Activated CD8-positive, alpha-beta T cell treated with anti-CD3 and anti-CD28 coated beads, Interleukin-2, amount 10 ng/mL, durations not matched to agents 7 days and 5 days (primary cell): ENCODE data around the gene UGGT2. TPM values are rescaled to one million over a fixed set of nuclear protein-coding genes. Genes with fewer than 3 reads are reported as not detected.
"Not testable (repeated sequence)": the region's sequence is repeated elsewhere in the genome, so short reads cannot be mapped to it uniquely, and the experiment has no call there.

ENCODE experiments used
- ATAC-seq: fragments of 150-1000 bp; cut with Tn5 transposase; one replicate; pipeline ENCODE4 v1.10.0; 2021; ENCODE audit warnings: moderate library complexity
- CTCF ChIA-PET: fragments of 350-600 bp; sonication (Branson Sonifier 250); formaldehyde crosslinking; loops from one replicate; lab custom pipeline; 2021; ENCODE audit warnings: antibody characterized with exemption; lab: Charles Lee
- POLR2A ChIA-PET: fragments of 350-600 bp; sonication (Branson Sonifier 250); formaldehyde crosslinking; loops from one replicate; lab custom pipeline; 2021; ENCODE audit warnings: antibody characterized with exemption; lab: Charles Lee
- DNase-seq: peaks from one replicate; pipeline ENCODE4 v3.0.0-alpha.2; 2020
- H3K27ac Mint-ChIP-seq: one replicate; pipeline ENCODE4 v1.8.0; 2021; ENCODE audit warnings: mild to moderate bottlenecking, mixed read lengths
- H3K27me3 Mint-ChIP-seq: one replicate; pipeline ENCODE4 v1.8.0; 2021; ENCODE audit warnings: low read depth, mixed read lengths
- H3K36me3 Mint-ChIP-seq: one replicate; pipeline ENCODE4 v1.8.0; 2021; ENCODE audit warnings: low read depth, mixed read lengths
- H3K4me1 Mint-ChIP-seq: one replicate; pipeline ENCODE4 v1.8.0; 2021; ENCODE audit warnings: low read depth, mixed read lengths
- H3K4me3 Mint-ChIP-seq: one replicate; pipeline ENCODE4 v1.8.0; 2021; ENCODE audit warnings: mild to moderate bottlenecking, mixed read lengths
- H3K9me3 Mint-ChIP-seq: one replicate; pipeline ENCODE4 v1.8.0; 2022; ENCODE audit warnings: mixed read lengths; ENCODE audit not compliant: insufficient read depth
- total RNA-seq, 2 experiments: library from RNA; stranded (reverse); gene quantifications; one replicate each; pipeline ENCODE4 v1.2.3, GENCODE V29; 2021

Gene UGGT2
- total RNA-seq, 2 experiments from 2014 or later, result not detected

DNA sequence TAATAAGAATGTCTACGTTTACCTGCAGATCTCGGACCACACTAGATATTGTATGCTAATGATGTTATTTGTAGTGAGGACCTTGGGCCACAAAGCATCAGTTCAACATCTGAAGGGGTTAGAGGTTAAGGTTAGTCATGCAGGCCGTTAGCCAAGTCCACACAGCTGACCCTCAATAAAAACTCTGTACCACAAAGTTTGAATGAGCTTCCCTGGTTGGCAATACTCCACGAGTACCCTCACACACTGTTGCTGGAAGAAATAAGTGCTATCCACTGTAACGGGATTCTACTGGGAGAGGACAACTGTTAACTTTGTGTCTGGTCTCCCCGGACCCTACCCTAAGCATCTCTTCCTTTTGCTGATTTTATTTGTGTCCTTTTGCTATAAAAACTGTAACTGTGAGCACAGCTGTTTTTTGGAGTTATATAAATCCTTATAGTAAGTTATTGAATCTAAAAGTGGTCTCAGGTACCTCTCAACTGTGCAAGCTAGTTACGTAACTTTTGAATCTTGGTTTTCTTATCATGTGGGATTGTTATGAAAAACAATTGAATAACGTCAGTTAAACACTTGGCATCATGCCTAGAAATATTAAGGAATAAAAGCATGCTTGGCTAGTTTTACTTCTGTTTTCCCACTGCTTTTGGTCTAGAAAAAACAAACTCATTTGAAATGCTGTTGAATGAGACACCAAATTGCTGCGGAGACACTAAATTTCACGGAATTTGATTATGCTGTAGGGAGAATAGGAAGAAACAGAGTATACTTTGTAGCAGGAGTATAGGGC is 194.7 kb downstream of the UGGT2 start:
- CTCF ChIA-PET, result no interaction called here
- H3K9me3 Mint-ChIP-seq, result no peaks in the 10 kb centered on the region
- no peak overlapping the region for H3K4me3 Mint-ChIP-seq
- DNase-seq (no peak), ATAC-seq (no peak)
- H3K36me3 Mint-ChIP-seq, result no peaks in the 10 kb centered on the region
- H3K4me1 Mint-ChIP-seq, result no peaks in the 10 kb centered on the region
- peaks cover 4% of the 10 kb centered on the region for H3K27me3 Mint-ChIP-seq
- no peak overlapping the region for H3K27ac Mint-ChIP-seq
- POLR2A ChIA-PET, result no interaction called here

DNA sequence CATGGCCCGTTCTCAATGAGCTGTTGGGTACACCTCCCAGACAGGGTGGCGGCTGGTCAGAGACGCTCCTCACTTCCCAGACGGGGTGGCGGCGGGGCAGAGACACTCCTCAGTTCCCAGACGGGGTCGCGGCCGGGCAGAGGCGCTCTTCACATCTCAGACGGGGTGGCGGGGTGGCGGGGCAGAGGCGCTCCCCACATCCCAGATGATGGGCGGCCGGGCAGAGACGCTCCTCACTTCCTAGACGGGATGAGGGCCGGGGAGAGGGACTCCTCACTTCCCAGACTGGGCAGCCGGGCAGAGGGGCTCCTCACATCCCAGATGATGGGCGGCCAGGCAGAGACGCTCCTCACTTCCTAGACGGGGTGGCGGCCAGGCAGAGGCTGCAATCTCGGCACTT is 207.5 kb downstream of the UGGT2 start:
- H3K27ac Mint-ChIP-seq, H3K27me3 Mint-ChIP-seq, DNase-seq, H3K36me3 Mint-ChIP-seq, H3K4me1 Mint-ChIP-seq, ATAC-seq, H3K9me3 Mint-ChIP-seq, CTCF ChIA-PET, H3K4me3 Mint-ChIP-seq, POLR2A ChIA-PET: not testable (repeated sequence)

DNA sequence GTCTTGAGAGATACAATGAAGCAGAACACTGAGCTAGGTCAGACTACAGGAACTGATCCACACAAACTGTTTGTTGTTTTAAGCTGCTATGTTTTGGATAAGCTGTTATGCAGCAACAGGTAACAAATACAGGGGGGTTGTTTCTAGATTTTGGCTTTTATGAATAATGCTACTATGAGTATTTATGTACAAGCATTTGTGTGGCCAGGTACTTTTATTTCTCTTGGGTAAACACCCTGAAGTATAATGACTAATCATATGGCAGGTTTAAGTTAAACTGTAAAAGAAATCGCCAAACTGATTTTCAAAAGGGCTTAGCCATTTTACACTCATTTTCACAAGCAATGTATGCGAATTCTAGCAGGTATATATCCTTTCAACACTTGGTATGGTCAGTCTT is 210.3 kb downstream of the UGGT2 start:
- H3K27ac Mint-ChIP-seq, result no peak overlapping the region
- no peak overlapping the region for H3K4me3 Mint-ChIP-seq
- DNase-seq, result no peak
- H3K4me1 Mint-ChIP-seq, result no peaks in the 10 kb centered on the region
- CTCF ChIA-PET, result interaction anchor here (1.8 kb wide), 1 partner anchor 219 kb away, joined by 3 read pairs; no protein-coding TSS in a partner anchor
- H3K27me3 Mint-ChIP-seq, result no peaks in the 10 kb centered on the region
- no peaks in the 10 kb centered on the region for H3K9me3 Mint-ChIP-seq
- no peaks in the 10 kb centered on the region for H3K36me3 Mint-ChIP-seq
- ATAC-seq, result no peak
- POLR2A ChIA-PET, result no interaction called here

DNA sequence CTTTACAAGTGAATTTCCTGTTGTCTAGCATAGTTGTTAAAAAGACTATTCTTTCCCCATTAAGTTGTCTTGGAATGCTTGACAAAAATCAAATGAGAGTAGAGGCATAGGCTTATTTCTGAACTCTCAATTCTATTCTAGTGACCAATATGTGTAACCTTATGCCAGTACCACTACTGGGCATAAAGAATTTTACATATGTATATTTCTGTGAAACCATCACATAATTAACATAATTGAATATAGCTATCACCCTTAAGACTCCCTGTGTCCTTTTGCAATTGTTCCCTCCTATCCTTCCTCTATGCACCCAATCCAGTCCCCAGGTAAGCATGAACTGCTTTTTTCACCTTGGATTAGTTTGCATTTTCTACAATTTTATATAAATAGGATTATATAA is 211.3 kb downstream of the UGGT2 start:
- ATAC-seq, result no peak
- Mint-ChIP-seq H3K4me1 (no peaks in the 10 kb centered on the region), H3K9me3 (no peaks in the 10 kb centered on the region), H3K36me3 (no peaks in the 10 kb centered on the region), H3K4me3 (no peak overlapping the region), H3K27me3 (no peaks in the 10 kb centered on the region), H3K27ac (no peak overlapping the region)
- ChIA-PET CTCF (interaction anchor here (1.8 kb wide), 1 partner anchor 218 kb away, joined by 3 read pairs; no protein-coding TSS in a partner anchor), POLR2A (no interaction called here)
- DNase-seq, result no peak

DNA sequence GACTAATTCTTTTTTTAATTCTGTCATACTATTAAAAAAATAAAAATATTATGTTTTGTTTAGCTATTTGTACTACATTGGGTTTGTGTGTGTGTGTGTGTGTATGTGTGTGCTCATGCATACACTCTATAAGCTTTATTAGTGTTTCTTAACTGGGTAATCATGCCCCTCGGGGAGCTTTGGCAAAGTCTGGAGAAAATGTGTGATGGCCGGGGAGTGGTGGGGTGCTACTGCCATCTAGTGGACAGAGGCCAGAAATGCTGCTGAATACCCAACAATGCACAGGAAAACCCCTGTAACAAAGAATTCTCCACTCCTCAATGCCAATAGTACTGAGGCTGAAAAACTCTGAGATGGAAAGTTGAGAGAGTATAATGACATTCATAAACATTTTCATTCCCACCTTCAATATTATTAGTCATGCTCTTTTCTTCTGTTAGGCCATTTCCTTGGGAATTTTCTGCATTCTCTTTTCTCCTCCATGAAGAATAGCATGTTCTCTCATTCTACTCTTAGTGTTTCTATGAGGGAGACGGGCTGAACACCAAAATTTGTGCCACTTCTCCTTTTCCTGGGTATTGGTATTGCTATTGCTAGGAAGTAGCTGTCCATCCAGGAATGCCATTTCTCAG is 219.0 kb downstream of the UGGT2 start:
- H3K4me3 Mint-ChIP-seq, result no peak overlapping the region
- peak; percentile 53 for ATAC-seq
- peak; percentile 71 for DNase-seq
- H3K27ac Mint-ChIP-seq, result no peak overlapping the region
- H3K4me1 Mint-ChIP-seq, result no peaks in the 10 kb centered on the region
- ChIA-PET CTCF (interaction anchor here (0.6 to 4.5 kb wide), 29 partner anchors 10 to 644 kb away, joined by 3 to 118 read pairs (median 3); partner anchors contain the start of gene DNAJC3), POLR2A (interaction anchor here (0.7 kb wide), 1 partner anchor 210 kb away, joined by 3 read pairs; no protein-coding TSS in a partner anchor)
- peaks cover 14% of the 10 kb centered on the region for H3K27me3 Mint-ChIP-seq
- no peaks in the 10 kb centered on the region for H3K9me3 Mint-ChIP-seq
- no peaks in the 10 kb centered on the region for H3K36me3 Mint-ChIP-seq

DNA sequence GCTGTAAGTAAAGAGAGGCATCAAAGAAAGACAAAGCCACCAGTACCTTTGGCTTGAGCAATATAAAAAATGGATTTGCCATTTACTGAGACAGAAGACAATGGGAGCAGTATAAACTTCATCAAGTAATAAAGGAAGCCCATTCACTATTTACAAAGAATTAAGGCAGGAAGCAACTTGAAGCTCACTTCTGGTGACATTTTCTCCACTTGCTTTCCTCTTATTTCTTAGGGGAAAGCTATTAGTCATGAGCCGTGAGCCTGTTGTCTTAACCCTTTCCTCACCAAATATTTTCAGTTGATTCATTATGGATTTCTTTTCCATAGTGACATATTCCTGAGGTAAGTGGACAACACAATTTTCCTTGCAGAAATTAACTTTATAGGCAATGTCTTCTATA is 219.5 kb downstream of the UGGT2 start:
- Mint-ChIP-seq H3K9me3 (no peaks in the 10 kb centered on the region), H3K27ac (no peak overlapping the region), H3K4me3 (no peak overlapping the region), H3K27me3 (peaks cover 15% of the 10 kb centered on the region), H3K36me3 (no peaks in the 10 kb centered on the region), H3K4me1 (no peaks in the 10 kb centered on the region)
- DNase-seq (no peak), ATAC-seq (no peak)
- POLR2A ChIA-PET, result interaction anchor here (0.7 kb wide), 1 partner anchor 210 kb away, joined by 3 read pairs; no protein-coding TSS in a partner anchor
- CTCF ChIA-PET, result interaction anchor here (0.6 to 4.5 kb wide), 27 partner anchors 10 to 644 kb away, joined by 3 to 118 read pairs (median 4); partner anchors contain the start of gene DNAJC3

DNA sequence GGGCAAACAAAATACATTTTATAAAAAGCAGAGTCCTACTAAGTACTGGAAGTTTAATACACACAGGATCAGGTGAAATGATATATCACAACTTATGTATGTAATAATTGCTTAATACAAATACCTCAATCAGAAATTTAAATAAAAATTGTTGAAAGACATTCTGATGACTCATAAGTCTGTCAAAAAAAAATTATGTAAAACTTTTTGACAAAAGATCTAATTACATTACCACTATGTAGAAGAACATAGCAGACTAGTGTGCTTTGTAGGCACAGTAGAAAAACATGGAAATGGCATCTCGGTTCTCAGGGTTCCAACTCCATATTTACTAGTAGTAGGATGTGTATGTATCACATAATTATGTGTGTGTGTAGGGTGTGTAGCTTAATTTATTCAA is 220.1 kb downstream of the UGGT2 start:
- H3K4me3 Mint-ChIP-seq, result no peak overlapping the region
- no peaks in the 10 kb centered on the region for H3K4me1 Mint-ChIP-seq
- no peaks in the 10 kb centered on the region for H3K36me3 Mint-ChIP-seq
- ATAC-seq (no peak), DNase-seq (no peak)
- no peak overlapping the region for H3K27ac Mint-ChIP-seq
- POLR2A ChIA-PET, result no interaction called here
- CTCF ChIA-PET, result interaction anchor here (1.0 to 4.5 kb wide), 14 partner anchors 9 to 643 kb away, joined by 3 to 118 read pairs (median 6); partner anchors contain the start of gene DNAJC3
- H3K27me3 Mint-ChIP-seq, result peaks cover 20% of the 10 kb centered on the region
- no peaks in the 10 kb centered on the region for H3K9me3 Mint-ChIP-seq

DNA sequence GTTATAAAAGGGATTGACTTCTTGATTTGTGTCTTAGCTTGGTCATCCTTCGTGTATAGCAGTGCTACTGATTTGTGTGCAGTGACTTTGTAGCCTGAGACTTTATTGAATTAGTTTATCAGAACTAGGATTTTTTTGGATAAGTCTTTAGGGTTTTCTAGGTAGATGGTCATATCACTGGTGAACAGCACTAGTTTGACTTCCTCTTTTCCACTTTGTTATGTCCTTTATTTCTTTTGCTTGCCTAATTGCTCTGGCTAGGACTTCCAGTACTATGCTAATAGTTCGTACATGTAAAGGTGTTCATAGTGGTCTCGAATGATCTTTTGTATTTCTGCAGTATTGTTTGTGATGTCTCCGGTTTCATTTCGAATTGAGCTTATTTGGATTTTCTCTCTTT is 230.9 kb downstream of the UGGT2 start:
- DNase-seq (no peak), ATAC-seq (no peak)
- no peak overlapping the region for H3K4me3 Mint-ChIP-seq
- peaks cover 24% of the 10 kb centered on the region for H3K27me3 Mint-ChIP-seq
- H3K4me1 Mint-ChIP-seq, result no peaks in the 10 kb centered on the region
- POLR2A ChIA-PET, result no interaction called here
- CTCF ChIA-PET, result interaction anchor here (1.4 kb wide), 1 partner anchor 198 kb away, joined by 6 read pairs; no protein-coding TSS in a partner anchor
- H3K9me3 Mint-ChIP-seq, result no peaks in the 10 kb centered on the region
- no peak overlapping the region for H3K27ac Mint-ChIP-seq
- H3K36me3 Mint-ChIP-seq, result no peaks in the 10 kb centered on the region

DNA sequence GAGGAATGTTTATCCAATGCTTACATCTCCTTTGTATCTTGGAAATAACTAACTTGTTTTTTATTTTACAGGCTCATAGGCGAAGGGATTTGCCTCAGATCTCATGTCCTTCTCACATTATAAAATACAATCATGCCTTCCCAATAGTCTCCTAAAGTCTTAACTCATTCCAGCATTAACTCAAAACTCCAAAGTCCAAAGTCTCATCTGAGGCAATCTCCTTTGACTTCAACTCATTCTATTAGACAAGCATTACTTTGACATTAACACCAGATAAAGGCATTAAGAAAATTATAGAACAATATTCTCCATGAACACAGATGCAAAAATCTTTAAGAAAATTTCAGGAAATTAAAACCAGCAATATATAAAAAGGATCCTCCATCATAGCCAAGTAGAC is 238.7 kb downstream of the UGGT2 start:
- ChIA-PET POLR2A (interaction anchor here (1.1 kb wide), 1 partner anchor 13 kb away, joined by 3 read pairs; no protein-coding TSS in a partner anchor), CTCF (interaction anchor here (0.8 kb wide), 1 partner anchor 19 kb away, joined by 3 read pairs; no protein-coding TSS in a partner anchor)
- H3K27me3 Mint-ChIP-seq, result peaks cover 5% of the 10 kb centered on the region
- no peak overlapping the region for H3K4me3 Mint-ChIP-seq
- DNase-seq, result no peak
- ATAC-seq, result no peak
- H3K36me3 Mint-ChIP-seq, result no peaks in the 10 kb centered on the region
- H3K9me3 Mint-ChIP-seq, result no peaks in the 10 kb centered on the region
- no peak overlapping the region for H3K27ac Mint-ChIP-seq
- H3K4me1 Mint-ChIP-seq, result no peaks in the 10 kb centered on the region

DNA sequence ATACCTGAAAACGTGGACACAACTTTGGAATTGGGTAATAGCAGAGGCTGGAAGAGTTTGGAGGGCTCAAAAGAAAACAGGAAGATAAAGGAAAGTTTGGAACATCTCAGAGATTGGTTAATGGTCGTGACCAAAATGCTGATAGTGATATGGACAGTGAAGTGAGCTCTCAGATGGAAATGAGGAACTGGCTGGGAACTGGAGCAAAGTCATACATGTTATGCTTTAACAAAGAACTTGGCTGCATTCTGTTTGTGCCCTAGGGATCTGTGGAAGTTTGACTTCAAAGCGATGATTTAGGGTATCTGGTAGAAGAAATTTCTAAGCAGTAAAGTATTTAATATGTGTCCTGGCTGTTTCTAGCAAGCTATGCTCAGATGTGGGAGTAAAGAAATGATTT is 240.1 kb downstream of the UGGT2 start:
- Mint-ChIP-seq H3K9me3 (no peaks in the 10 kb centered on the region), H3K27ac (no peak overlapping the region), H3K4me3 (no peak overlapping the region), H3K4me1 (no peaks in the 10 kb centered on the region), H3K36me3 (no peaks in the 10 kb centered on the region), H3K27me3 (peaks cover 8% of the 10 kb centered on the region)
- DNase-seq (no peak), ATAC-seq (no peak)
- POLR2A ChIA-PET, result interaction anchor here (1.1 kb wide), 1 partner anchor 12 kb away, joined by 3 read pairs; no protein-coding TSS in a partner anchor
- CTCF ChIA-PET, result no interaction called here

DNA sequence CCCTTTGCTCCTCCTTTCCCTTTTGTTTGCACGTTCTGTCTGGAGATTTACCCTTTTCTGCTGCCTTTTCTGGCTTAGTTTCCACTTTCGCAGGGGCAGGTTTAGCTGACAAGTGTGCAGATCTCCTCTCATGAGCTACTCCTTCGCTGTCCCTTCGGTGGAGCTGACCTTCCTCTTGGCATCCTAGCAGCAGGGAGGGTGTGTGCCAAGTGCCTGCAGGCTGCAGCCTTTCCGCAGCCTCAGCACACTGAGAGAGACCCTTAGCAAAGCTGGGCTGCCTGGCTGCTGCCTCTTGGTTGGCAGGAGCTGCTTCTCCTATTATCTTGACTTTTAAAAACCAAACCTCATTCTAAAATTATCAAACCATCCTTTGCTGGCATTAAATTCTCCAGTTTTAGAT is 243.8 kb downstream of the UGGT2 start:
- DNase-seq, result no peak
- Mint-ChIP-seq H3K27ac (no peak overlapping the region), H3K4me1 (no peaks in the 10 kb centered on the region), H3K4me3 (no peak overlapping the region), H3K9me3 (no peaks in the 10 kb centered on the region), H3K27me3 (peaks cover 11% of the 10 kb centered on the region), H3K36me3 (no peaks in the 10 kb centered on the region)
- ChIA-PET POLR2A (no interaction called here), CTCF (interaction anchor here (1.1 kb wide), 1 partner anchor 25 kb away, joined by 3 read pairs; no protein-coding TSS in a partner anchor)
- ATAC-seq, result no peak

DNA sequence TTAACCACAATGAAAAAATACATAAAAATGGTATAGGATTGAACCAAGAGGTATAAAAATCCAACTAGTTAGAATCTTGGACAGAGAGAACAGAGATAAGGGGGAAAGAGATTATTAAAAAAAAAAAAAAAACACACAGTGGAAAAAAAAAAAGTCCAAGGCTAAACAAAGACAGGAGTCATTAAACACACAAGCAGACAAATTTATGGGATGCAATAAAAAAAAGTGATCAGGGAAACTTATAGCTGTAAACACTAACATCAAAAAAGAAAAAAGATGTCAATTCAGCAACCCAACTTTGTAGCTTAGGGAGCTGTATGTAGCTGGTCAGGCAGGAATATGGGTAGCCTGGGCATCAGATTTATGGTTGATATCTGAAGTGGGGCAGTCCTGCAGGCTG is 247.3 kb downstream of the UGGT2 start:
- Mint-ChIP-seq H3K4me1 (no peaks in the 10 kb centered on the region), H3K9me3 (no peaks in the 10 kb centered on the region), H3K4me3 (no peak overlapping the region), H3K36me3 (no peaks in the 10 kb centered on the region), H3K27ac (no peak overlapping the region), H3K27me3 (peaks cover 13% of the 10 kb centered on the region)
- ATAC-seq, result no peak
- POLR2A ChIA-PET, result no interaction called here
- CTCF ChIA-PET, result no interaction called here
- DNase-seq, result no peak
